G401.6 (cell line): Measurements from ENCODE around the gene UBE2H.
"Not testable (repeated sequence)": the region's sequence is repeated elsewhere in the genome, so short reads cannot be mapped to it uniquely, and the experiment has no call there.

ENCODE experiments used
- FAIRE-seq: peaks from 2 replicates; lab custom pipeline; 2012; peaks lifted over from hg19 to GRCh38; lab: Jason Lieb, UNC

UBE2H gene

GRCh38 chr7:129807863-129808262, 144.9 kb downstream of the UBE2H start:
- FAIRE-seq: no peak

GRCh38 chr7:129804890-129805719, 147.7 kb downstream of the UBE2H start:
- FAIRE-seq: no peak

- FAIRE-seq: no peak
Measured at GRCh38 chr7:129804111-129804889, 148.5 kb downstream of the UBE2H start.

- no peak for FAIRE-seq
Measured at GRCh38 chr7:129803546-129804081, 149.1 kb downstream of the UBE2H start.

- no peak for FAIRE-seq
Measured at GRCh38 chr7:129801882-129802281, 150.9 kb downstream of the UBE2H start.

- FAIRE-seq: no peak
Measured at GRCh38 chr7:129800901-129801300, 151.9 kb downstream of the UBE2H start.

- FAIRE-seq: no peak
Measured at GRCh38 chr7:129799350-129799955, 153.3 kb downstream of the UBE2H start.

- no peak for FAIRE-seq
Measured at GRCh38 chr7:129798616-129799349, 154.0 kb downstream of the UBE2H start.

GRCh38 chr7:129797214-129797789, 155.5 kb downstream of the UBE2H start:
- FAIRE-seq: no peak

GRCh38 chr7:129796186-129796775, 156.5 kb downstream of the UBE2H start:
- FAIRE-seq: no peak

- FAIRE-seq: not testable (repeated sequence)
Measured at GRCh38 chr7:129794461-129794860, 158.3 kb downstream of the UBE2H start.

GRCh38 chr7:129793506-129794310, 159.1 kb downstream of the UBE2H start:
- FAIRE-seq: no peak

- FAIRE-seq: no peak
Measured at GRCh38 chr7:129792721-129793120, 160.0 kb downstream of the UBE2H start.

- FAIRE-seq: no peak
Measured at GRCh38 chr7:129790136-129790535, 162.6 kb downstream of the UBE2H start.

- FAIRE-seq: no peak
Measured at GRCh38 chr7:129789652-129790051, 163.1 kb downstream of the UBE2H start.

GRCh38 chr7:129789000-129789399, 163.8 kb downstream of the UBE2H start:
- FAIRE-seq: no peak

- no peak for FAIRE-seq
Measured at GRCh38 chr7:129786825-129787563, 165.8 kb downstream of the UBE2H start.

- no peak for FAIRE-seq
Measured at GRCh38 chr7:129785685-129786514, 166.9 kb downstream of the UBE2H start.
